ENCODE data around the gene TLK1. TPM values are rescaled to one million over a fixed set of nuclear protein-coding genes. Genes with fewer than 3 reads are reported as not detected.
A peak's percentile ranks its signal among the peaks of the same experiment; 100 is the strongest.

TLK1 gene
- total RNA-seq, 2 donors from 2014 or later, result 31.5 to 31.8 TPM

- intact Hi-C loops (cut with DNase I), result loop anchor here in 1 of 2 donors (2.0 kb wide), 1 partner anchor 441 kb away; no protein-coding TSS in a partner anchor
- DNase-seq, result no peak
- ATAC-seq, result no peak
These were observed 184.8 kb downstream of the TLK1 start for GRCh38 chr2:170975943-170976270.

- DNase-seq (no peak), ATAC-seq (no peak)
- intact Hi-C loops (cut with DNase I), result loop anchor here in 1 of 2 donors (2.0 kb wide), 1 partner anchor 441 kb away; no protein-coding TSS in a partner anchor
These were observed 185.4 kb downstream of the TLK1 start for GRCh38 chr2:170975127-170975942.

GRCh38 chr2:170974304-170974993 is 186.2 kb downstream of the TLK1 start:
- DNase-seq (no peak), ATAC-seq (no peak)
- intact Hi-C loops (cut with DNase I), result loop anchor here (2.0 to 5.0 kb wide), 3 partner anchors 188 to 458 kb away; partner anchors contain the start of genes DCAF17 (in 1 of the 2), METTL8 (in 1 of the 2) and TLK1 (in 1 of the 2)

- peak; percentile 90 for DNase-seq
- ATAC-seq, result peak; percentile 97 to 99
- intact Hi-C loops (cut with DNase I), result loop anchor here (1.0 to 5.0 kb wide), 4 partner anchors 189 to 459 kb away; partner anchors contain the start of genes DCAF17 (in 1 of the 2), METTL8 (in 1 of the 2) and TLK1 (in 1 of the 2)
These were observed 187.0 kb downstream of the TLK1 start for GRCh38 chr2:170973492-170974303.

- no peak for ATAC-seq
- intact Hi-C loops (cut with DNase I), result loop anchor here in 1 of 2 donors (1.0 to 5.0 kb wide), 3 partner anchors 189 to 459 kb away; partner anchors contain the start of genes DCAF17, METTL8 and TLK1
- no peak for DNase-seq
These were observed 187.5 kb downstream of the TLK1 start for GRCh38 chr2:170973225-170973491.

GRCh38 chr2:170972296-170973224 is 188.1 kb downstream of the TLK1 start:
- DNase-seq, result no peak
- no peak for ATAC-seq
- intact Hi-C loops (cut with DNase I), result loop anchor here in 1 of 2 donors (1.0 to 5.0 kb wide), 3 partner anchors 190 to 460 kb away; partner anchors contain the start of genes DCAF17, METTL8 and TLK1

GRCh38 chr2:170971071-170971470 is 189.6 kb downstream of the TLK1 start:
- intact Hi-C loops (cut with DNase I), result loop anchor here in 1 of 2 donors (5.0 kb wide), 2 partner anchors 191 to 461 kb away; partner anchors contain the start of genes DCAF17, METTL8 and TLK1
- no peak for DNase-seq
- ATAC-seq, result no peak

GRCh38 chr2:170969872-170970496 is 190.7 kb downstream of the TLK1 start:
- ATAC-seq (no peak), DNase-seq (no peak)
- intact Hi-C loops (cut with DNase I), result loop anchor here in 1 of 2 donors (5.0 kb wide), 2 partner anchors 192 to 462 kb away; partner anchors contain the start of genes DCAF17, METTL8 and TLK1

- DNase-seq (no peak), ATAC-seq (no peak)
- intact Hi-C loops (cut with DNase I), result no loop called here
These were observed 191.7 kb downstream of the TLK1 start for GRCh38 chr2:170969030-170969429.

GRCh38 chr2:170968205-170969003 is 192.3 kb downstream of the TLK1 start:
- DNase-seq, result no peak
- ATAC-seq, result no peak
- intact Hi-C loops (cut with DNase I), result no loop called here

GRCh38 chr2:170967553-170967952 is 193.1 kb downstream of the TLK1 start:
- DNase-seq, result no peak
- intact Hi-C loops (cut with DNase I), result no loop called here
- ATAC-seq, result peak in 1 of 2 donors; percentile 54

- DNase-seq, result no peak
- intact Hi-C loops (cut with DNase I), result no loop called here
- peak in 1 of 2 donors; percentile 48 for ATAC-seq
These were observed 193.9 kb downstream of the TLK1 start for GRCh38 chr2:170966648-170967396.

- intact Hi-C loops (cut with DNase I), result no loop called here
These were observed 195.1 kb downstream of the TLK1 start for GRCh38 chr2:170965446-170966225.

GRCh38 chr2:170963386-170963785 is 197.3 kb downstream of the TLK1 start:
- ATAC-seq (no peak), DNase-seq (no peak)
- intact Hi-C loops (cut with DNase I), result no loop called here

More at GRCh38 chr2:170965446-170966225, 195.1 kb downstream of the TLK1 start:
- DNase-seq (no peak), ATAC-seq (no peak)

GRCh38 chr2:170953941-170954340 is 206.8 kb downstream of the TLK1 start:
- no peak for ATAC-seq
- DNase-seq, result no peak
- intact Hi-C loops (cut with DNase I), result no loop called here
